ENCODE data around the gene DPYSL4. TPM values are rescaled to one million over a fixed set of nuclear protein-coding genes. Genes with fewer than 3 reads are reported as not detected.

DPYSL4 gene
- total and polyA plus RNA-seq, 2 of the 13 experiments (the other 11 are each of a cell fraction or from before 2014, with no cell fraction given) = 0.84 to 1.2 TPM

- POLR2A ChIA-PET = no interaction called here
- Histone ChIP-seq H3K27ac (ENCODE audit: extremely low read length, insufficient read depth, low read length) (no peak overlapping the region), H3K4me1 (ENCODE audit: insufficient read depth, low read length) (peaks cover 60% of the 10 kb centered on the region), H3K4me3 (replicated peaks in 1 of 3; ENCODE audit: insufficient read depth in 1 of 3, low read depth in 2 of 3, low read length in 3 of 3) (no peak overlapping the region), H2AFZ (ENCODE audit: low read length) (no peak overlapping the region), H3K36me3 (replicated peaks in 1 of 2; ENCODE audit: control insufficient read depth in 1 of 2, insufficient read depth in 2 of 2, low read length in 2 of 2) (no peaks in the 10 kb centered on the region), H4K20me1 (ENCODE audit: insufficient read depth, low read length) (no peaks in the 10 kb centered on the region; the same call in 1 of the 2 replicates), H3K9me3 (ENCODE audit: low read length) (no peaks in the 10 kb centered on the region), H3K27me3 (ENCODE audit: control insufficient read depth in 1 of 2, insufficient read depth in 2 of 2, low read length in 2 of 2) (peaks cover 0 to 36% of the 10 kb centered on the region in 2 experiments), H3K9ac (ENCODE audit: insufficient read depth, low read depth, low read length) (no peak overlapping the region), H3K79me2 (ENCODE audit: insufficient read depth, low read length) (no peaks in the 10 kb centered on the region), H3K4me2 (ENCODE audit: low read depth, low read length) (no peak overlapping the region)
- CTCF ChIA-PET (ENCODE audit: low intra/inter-chr PET ratio, low total read pairs) = no interaction called here
- FAIRE-seq = no peak
- TF ChIP-seq, protein P1, sequence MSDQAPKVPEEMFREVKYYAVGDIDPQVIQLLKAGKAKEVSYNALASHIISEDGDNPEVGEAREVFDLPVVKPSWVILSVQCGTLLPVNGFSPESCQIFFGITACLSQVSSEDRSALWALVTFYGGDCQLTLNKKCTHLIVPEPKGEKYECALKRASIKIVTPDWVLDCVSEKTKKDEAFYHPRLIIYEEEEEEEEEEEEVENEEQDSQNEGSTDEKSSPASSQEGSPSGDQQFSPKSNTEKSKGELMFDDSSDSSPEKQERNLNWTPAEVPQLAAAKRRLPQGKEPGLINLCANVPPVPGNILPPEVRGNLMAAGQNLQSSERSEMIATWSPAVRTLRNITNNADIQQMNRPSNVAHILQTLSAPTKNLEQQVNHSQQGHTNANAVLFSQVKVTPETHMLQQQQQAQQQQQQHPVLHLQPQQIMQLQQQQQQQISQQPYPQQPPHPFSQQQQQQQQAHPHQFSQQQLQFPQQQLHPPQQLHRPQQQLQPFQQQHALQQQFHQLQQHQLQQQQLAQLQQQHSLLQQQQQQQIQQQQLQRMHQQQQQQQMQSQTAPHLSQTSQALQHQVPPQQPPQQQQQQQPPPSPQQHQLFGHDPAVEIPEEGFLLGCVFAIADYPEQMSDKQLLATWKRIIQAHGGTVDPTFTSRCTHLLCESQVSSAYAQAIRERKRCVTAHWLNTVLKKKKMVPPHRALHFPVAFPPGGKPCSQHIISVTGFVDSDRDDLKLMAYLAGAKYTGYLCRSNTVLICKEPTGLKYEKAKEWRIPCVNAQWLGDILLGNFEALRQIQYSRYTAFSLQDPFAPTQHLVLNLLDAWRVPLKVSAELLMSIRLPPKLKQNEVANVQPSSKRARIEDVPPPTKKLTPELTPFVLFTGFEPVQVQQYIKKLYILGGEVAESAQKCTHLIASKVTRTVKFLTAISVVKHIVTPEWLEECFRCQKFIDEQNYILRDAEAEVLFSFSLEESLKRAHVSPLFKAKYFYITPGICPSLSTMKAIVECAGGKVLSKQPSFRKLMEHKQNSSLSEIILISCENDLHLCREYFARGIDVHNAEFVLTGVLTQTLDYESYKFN (CRISPR knock-in tag; conservative IDR thresholded peaks at IDR 0.05) = no peak
- TF ChIP-seq, protein P2, sequence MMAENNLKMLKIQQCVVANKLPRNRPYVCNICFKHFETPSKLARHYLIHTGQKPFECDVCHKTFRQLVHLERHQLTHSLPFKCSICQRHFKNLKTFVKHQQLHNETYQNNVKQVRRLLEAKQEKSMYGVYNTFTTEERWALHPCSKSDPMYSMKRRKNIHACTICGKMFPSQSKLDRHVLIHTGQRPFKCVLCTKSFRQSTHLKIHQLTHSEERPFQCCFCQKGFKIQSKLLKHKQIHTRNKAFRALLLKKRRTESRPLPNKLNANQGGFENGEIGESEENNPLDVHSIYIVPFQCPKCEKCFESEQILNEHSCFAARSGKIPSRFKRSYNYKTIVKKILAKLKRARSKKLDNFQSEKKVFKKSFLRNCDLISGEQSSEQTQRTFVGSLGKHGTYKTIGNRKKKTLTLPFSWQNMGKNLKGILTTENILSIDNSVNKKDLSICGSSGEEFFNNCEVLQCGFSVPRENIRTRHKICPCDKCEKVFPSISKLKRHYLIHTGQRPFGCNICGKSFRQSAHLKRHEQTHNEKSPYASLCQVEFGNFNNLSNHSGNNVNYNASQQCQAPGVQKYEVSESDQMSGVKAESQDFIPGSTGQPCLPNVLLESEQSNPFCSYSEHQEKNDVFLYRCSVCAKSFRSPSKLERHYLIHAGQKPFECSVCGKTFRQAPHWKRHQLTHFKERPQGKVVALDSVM (CRISPR knock-in tag; IDR thresholded peaks at IDR 0.05) = no peak
- TF ChIP-seq ZNF446 (CRISPR knock-in tag; IDR thresholded peaks at IDR 0.05) (no peak), ZSCAN21 (CRISPR knock-in tag; IDR thresholded peaks at IDR 0.05; ENCODE audit: borderline replicate concordance) (no peak), MED8 (CRISPR knock-in tag; IDR thresholded peaks at IDR 0.05; ENCODE audit: insufficient replicate concordance) (no peak)
- 12% methylated on average over 5 of the region's 6 CpGs for WGBS (ENCODE audit: low lambda C conversion rate)
- no peak for DNase-seq (ENCODE audit: low spot score)
- no peak for ATAC-seq
- intact Hi-C loops (cut with micrococcal nuclease; ENCODE audit: unreplicated experiment) (no loop called here), in situ Hi-C loops (cut with HindIII; ENCODE audit: extremely low pct_ligation_motif_present, low pct_unique_long_range_greater_than_20kb) (no loop called here)
- no TSS peak for BruUV-seq (replicated peaks)
Observed at GRCh38 chr10:132178046-132178445, 8.7 kb upstream of the DPYSL4 start.
